GM23338 (cell line): ENCODE measurements around the gene HYCC2. TPM values are rescaled to one million over a fixed set of nuclear protein-coding genes. Genes with fewer than 3 reads are reported as not detected.
A peak's percentile ranks its signal among the peaks of the same experiment; 100 is the strongest.

Experiments used
- ATAC-seq: fragments of 200-7000 bp; cut with Tn5 transposase; 3 replicates; pipeline ENCODE4 v1.9.1; 2020
- DNase-seq: peaks from one replicate; pipeline ENCODE4 v3.0.0-alpha.2; 2015; ENCODE audit warnings: low spot score
- H2AFZ ChIP-seq: fragments of 200-600 bp; sonication (generic); 2 replicates; pipeline ENCODE4 v1.8.0; 2016; ENCODE audit warnings: antibody characterized with exemption, mild to moderate bottlenecking, moderate library complexity
- H3F3A ChIP-seq: fragments of 200-600 bp; sonication (generic); replicated peaks from 2 replicates; pipeline ENCODE4 v1.8.0; 2017; ENCODE audit warnings: antibody characterized with exemption, mixed run types, low read depth
- H3K27ac ChIP-seq: fragments of 200-600 bp; sonication (generic); 2 replicates; pipeline ENCODE4 v1.6.1; 2016; ENCODE audit warnings: low read depth
- H3K27me3 ChIP-seq: fragments of 200-600 bp; sonication (generic); 2 replicates; pipeline ENCODE4 v1.8.0; 2016; ENCODE audit warnings: mild to moderate bottlenecking, mixed run types, moderate library complexity; ENCODE audit not compliant: insufficient read depth
- H3K36me3 ChIP-seq: fragments of 200-600 bp; sonication (generic); 2 replicates; pipeline ENCODE4 v1.8.0; 2016; ENCODE audit warnings: mild to moderate bottlenecking; ENCODE audit not compliant: insufficient read depth
- H3K4me1 ChIP-seq: fragments of 200-600 bp; sonication (generic); 2 replicates; pipeline ENCODE4 v1.8.0; 2016; ENCODE audit warnings: mild to moderate bottlenecking, moderate library complexity; ENCODE audit not compliant: insufficient read depth
- H3K4me2 ChIP-seq: fragments of 200-600 bp; sonication (generic); 2 replicates; pipeline ENCODE4 v1.7.1; 2017; ENCODE audit warnings: mixed run types
- H3K4me3 ChIP-seq: fragments of 200-600 bp; sonication (generic); 2 replicates; pipeline ENCODE4 v1.6.1; 2016; ENCODE audit warnings: mixed run types
- H3K79me2 ChIP-seq: fragments of 200-600 bp; sonication (generic); replicated peaks from 2 replicates; pipeline ENCODE4 v1.8.0; 2017; ENCODE audit warnings: mild to moderate bottlenecking; ENCODE audit not compliant: insufficient read depth
- H3K9me2 ChIP-seq: fragments of 200-600 bp; sonication (generic); 2 replicates; pipeline ENCODE4 v1.8.0; 2017; ENCODE audit not compliant: insufficient read depth
- H4K20me1 ChIP-seq: fragments of 200-600 bp; sonication (generic); replicated peaks from 2 replicates; pipeline ENCODE4 v1.8.0; 2017; ENCODE audit warnings: mild to moderate bottlenecking; ENCODE audit not compliant: insufficient read depth
- H3K27ac Mint-ChIP-seq: 2 replicates; pipeline ENCODE4 v1.8.0; 2020; ENCODE audit warnings: inconsistent platforms, mild to moderate bottlenecking, moderate library complexity, mixed read lengths
- H3K27me3 Mint-ChIP-seq: 3 replicates; pipeline ENCODE4 v1.8.0; 2022; ENCODE audit warnings: low read depth, mild to moderate bottlenecking, moderate library complexity, mixed read lengths, inconsistent platforms; ENCODE audit not compliant: insufficient read depth, poor library complexity
- H3K36me3 Mint-ChIP-seq: 3 replicates; pipeline ENCODE4 v1.8.0; 2021; ENCODE audit warnings: low read depth, mild to moderate bottlenecking, inconsistent platforms, moderate library complexity, mixed read lengths
- H3K4me1 Mint-ChIP-seq: 3 replicates; pipeline ENCODE4 v1.8.0; 2020; ENCODE audit warnings: mild to moderate bottlenecking, inconsistent platforms, mixed read lengths
- H3K4me3 Mint-ChIP-seq: 3 replicates; pipeline ENCODE4 v1.8.0; 2021; ENCODE audit warnings: moderate library complexity, mild to moderate bottlenecking, inconsistent platforms, mixed read lengths
- H3K9me3 Mint-ChIP-seq: 3 replicates; pipeline ENCODE4 v1.8.0; 2020; ENCODE audit warnings: moderate library complexity, mild to moderate bottlenecking, inconsistent platforms, mixed read lengths
- CREB1 ChIP-seq: fragments of 250-450 bp; sonication (Bioruptor Pico); IDR thresholded peaks from 2 replicates; pipeline ENCODE4 v1.5.0; 2020; ENCODE audit warnings: low read depth, mild to moderate bottlenecking, moderate library complexity
- ETS1 ChIP-seq: IDR thresholded peaks from 2 replicates; pipeline ENCODE4 v1.6.1; 2016; ENCODE audit warnings: antibody characterized with exemption
- EZH2 ChIP-seq: fragments of 200-600 bp; sonication (generic); IDR thresholded peaks from one replicate; pipeline ENCODE4 v1.8.0; 2017; ENCODE audit warnings: antibody characterized with exemption, mild to moderate bottlenecking, low read depth; ENCODE audit not compliant: unreplicated experiment
- EZH2phosphoT487 ChIP-seq: fragments of 200-600 bp; sonication (generic); IDR thresholded peaks from one replicate; pipeline ENCODE4 v1.8.1; 2018; ENCODE audit warnings: antibody characterized with exemption; ENCODE audit not compliant: unreplicated experiment
- POLR2AphosphoS5 ChIP-seq: IDR thresholded peaks from 2 replicates; pipeline ENCODE4 v1.6.1; 2016; ENCODE audit warnings: antibody characterized with exemption, low read depth
- STAT1 ChIP-seq: IDR thresholded peaks from one replicate; pipeline ENCODE4 v1.6.1; 2016; ENCODE audit warnings: antibody characterized with exemption; ENCODE audit not compliant: unreplicated experiment
- ZNF331 ChIP-seq: fragments of 250-450 bp; sonication (Bioruptor Pico); IDR thresholded peaks from 2 replicates; pipeline ENCODE4 v1.5.0; 2020; ENCODE audit warnings: low read depth, mild to moderate bottlenecking, moderate library complexity
- ZNF462 ChIP-seq: fragments of 250-450 bp; sonication (Bioruptor Pico); IDR thresholded peaks from 2 replicates; pipeline ENCODE4 v1.5.0; 2020; ENCODE audit warnings: mild to moderate bottlenecking, moderate library complexity
- polyA plus RNA-seq: library from polyadenylated mRNA; unstranded; fragments of >200 nt; fragmentation: Nextera tagmentation; extraction: Ambion mirVana; gene quantifications from 2 replicates; pipeline ENCODE4 v1.2.1, GENCODE V29; 2016
- total RNA-seq: library from RNA; depleted of rRNA; stranded (reverse); fragments of >200 nt; shearing (Covaris generic); gene quantifications from 2 replicates; pipeline ENCODE4 v1.2.3, GENCODE V29; 2014

HYCC2 gene
- total and polyA plus RNA-seq, 2 experiments from 2014 or later: 2.4 to 4.8 TPM

GRCh38 chr2:201114846-201115245 is 43.4 kb upstream of the HYCC2 start:
- no peaks in the 10 kb centered on the region for H4K20me1 ChIP-seq
- no peaks in the 10 kb centered on the region for H3K27me3 ChIP-seq
- H3K4me2 ChIP-seq: no peak overlapping the region
- H3K4me1 Mint-ChIP-seq: peaks cover 32% of the 10 kb centered on the region
- peaks cover 13% of the 10 kb centered on the region; the same call in 1 of the 2 replicates for H3K4me1 ChIP-seq
- peaks cover 13% of the 10 kb centered on the region for H3K9me3 Mint-ChIP-seq
- peaks cover 7% of the 10 kb centered on the region; the same call in 1 of the 2 replicates for H3F3A ChIP-seq
- H3K79me2 ChIP-seq: no peaks in the 10 kb centered on the region
- H3K4me3 ChIP-seq: no peak overlapping the region
- peaks cover 18% of the 10 kb centered on the region for H3K27me3 Mint-ChIP-seq
- no peaks in the 10 kb centered on the region for H3K36me3 ChIP-seq
- TF ChIP-seq ZNF331 (no peak), ETS1 (no peak), ZNF462 (no peak), POLR2AphosphoS5 (no peak)
- peaks cover 7% of the 10 kb centered on the region; the same call in 1 of the 3 replicates for H3K36me3 Mint-ChIP-seq
- H3K27ac Mint-ChIP-seq: no peak overlapping the region
- H3K4me3 Mint-ChIP-seq: peak overlapping the region; percentile 84; the same call in 2 of the 3 replicates
- ATAC-seq (no peak), DNase-seq (no peak)
- H3K9me2 ChIP-seq: no peaks in the 10 kb centered on the region
- H2AFZ ChIP-seq: no peak overlapping the region
- H3K27ac ChIP-seq: no peak overlapping the region

- Mint-ChIP-seq H3K36me3 (peaks cover 7% of the 10 kb centered on the region; the same call in 1 of the 3 replicates), H3K4me1 (peaks cover 29% of the 10 kb centered on the region), H3K4me3 (peak overlapping the region; percentile 54; the same call in 1 of the 3 replicates), H3K27ac (no peak overlapping the region), H3K9me3 (peaks cover 13% of the 10 kb centered on the region), H3K27me3 (peaks cover 18% of the 10 kb centered on the region)
- DNase-seq (no peak), ATAC-seq (no peak)
- peaks cover 10% of the 10 kb centered on the region; the same call in 1 of the 2 replicates for H3K4me1 ChIP-seq
- H3K36me3 ChIP-seq: no peaks in the 10 kb centered on the region
- H3F3A ChIP-seq: peaks cover 7% of the 10 kb centered on the region; the same call in 1 of the 2 replicates
- H3K9me2 ChIP-seq: no peaks in the 10 kb centered on the region
- H3K4me2 ChIP-seq: no peak overlapping the region
- no peaks in the 10 kb centered on the region for H4K20me1 ChIP-seq
- H3K79me2 ChIP-seq: no peaks in the 10 kb centered on the region
- no peak overlapping the region for H3K27ac ChIP-seq
- no peaks in the 10 kb centered on the region for H3K27me3 ChIP-seq
- H3K4me3 ChIP-seq: no peak overlapping the region
- H2AFZ ChIP-seq: no peak overlapping the region
- no peak for TF ChIP-seq EZH2
- TF ChIP-seq EZH2phosphoT487: no peak
- no peak for TF ChIP-seq STAT1
- TF ChIP-seq CREB1: no peak
Measured at GRCh38 chr2:201114350-201114749, 42.9 kb upstream of the HYCC2 start.
